Uterus (tissue), 2 donors: ENCODE measurements around the gene NFATC1.

Experiments
- POLR2A ChIP-seq, 2 donors: fragments of 450-650 bp; IDR thresholded peaks; one replicate each; pipeline ENCODE4 v1.6.1; 2016; ENCODE audit warnings: antibody characterized with exemption in 2 of 2, mild to moderate bottlenecking in 1 of 2, moderate library complexity in 1 of 2
- TF ChIP-seq, protein P1 (sequence below), 4 experiments: fragments of 200-600 bp in 2 of 4; fragments of 450-650 bp in 2 of 4; sonication (generic) in 2 of 4; IDR thresholded peaks; one replicate each; pipeline ENCODE4 v1.5.1; 2016 to 2019; ENCODE audit warnings: antibody characterized with exemption in 4 of 4, mild to moderate bottlenecking in 2 of 4, moderate library complexity in 1 of 4

DNA sequence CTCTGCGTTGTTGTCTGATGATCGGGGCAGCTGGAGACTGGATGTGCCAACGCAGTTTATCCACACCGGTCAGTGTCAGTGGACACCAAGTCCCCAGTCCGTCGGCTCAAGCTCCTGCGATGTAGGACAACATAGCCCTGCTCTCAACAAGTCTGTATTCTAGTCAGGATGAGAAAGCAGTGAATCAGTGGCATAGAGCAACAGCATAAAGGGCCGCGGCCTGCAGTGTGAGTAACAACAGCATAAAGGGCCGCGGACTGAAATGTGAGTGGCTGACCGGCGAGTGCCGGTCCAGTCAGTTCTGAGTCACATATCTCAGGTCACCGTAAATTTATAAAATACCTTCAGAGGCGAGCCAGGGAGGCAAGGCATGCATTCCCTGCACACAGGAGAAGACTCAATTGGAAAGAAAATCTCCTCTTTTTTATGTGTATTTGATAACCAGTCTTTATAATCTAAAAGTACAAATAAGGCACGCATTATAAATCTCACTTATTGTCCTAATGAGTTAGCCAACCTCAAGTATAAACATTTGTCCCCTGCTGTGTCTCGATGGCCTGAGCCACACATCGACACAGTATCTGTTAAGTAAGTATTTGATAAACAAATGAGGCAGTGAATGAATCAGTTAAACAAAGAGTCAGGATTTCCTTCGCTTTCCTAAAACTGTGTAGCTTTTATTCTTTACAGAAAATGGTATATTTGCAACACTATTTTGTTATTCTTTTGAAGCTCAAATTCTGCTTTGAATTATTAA, 33.8 kb upstream of the NFATC1 start:
- TF ChIP-seq POLR2A (IDR thresholded peaks at IDR 0.05), result no peak
- TF ChIP-seq, protein P1, sequence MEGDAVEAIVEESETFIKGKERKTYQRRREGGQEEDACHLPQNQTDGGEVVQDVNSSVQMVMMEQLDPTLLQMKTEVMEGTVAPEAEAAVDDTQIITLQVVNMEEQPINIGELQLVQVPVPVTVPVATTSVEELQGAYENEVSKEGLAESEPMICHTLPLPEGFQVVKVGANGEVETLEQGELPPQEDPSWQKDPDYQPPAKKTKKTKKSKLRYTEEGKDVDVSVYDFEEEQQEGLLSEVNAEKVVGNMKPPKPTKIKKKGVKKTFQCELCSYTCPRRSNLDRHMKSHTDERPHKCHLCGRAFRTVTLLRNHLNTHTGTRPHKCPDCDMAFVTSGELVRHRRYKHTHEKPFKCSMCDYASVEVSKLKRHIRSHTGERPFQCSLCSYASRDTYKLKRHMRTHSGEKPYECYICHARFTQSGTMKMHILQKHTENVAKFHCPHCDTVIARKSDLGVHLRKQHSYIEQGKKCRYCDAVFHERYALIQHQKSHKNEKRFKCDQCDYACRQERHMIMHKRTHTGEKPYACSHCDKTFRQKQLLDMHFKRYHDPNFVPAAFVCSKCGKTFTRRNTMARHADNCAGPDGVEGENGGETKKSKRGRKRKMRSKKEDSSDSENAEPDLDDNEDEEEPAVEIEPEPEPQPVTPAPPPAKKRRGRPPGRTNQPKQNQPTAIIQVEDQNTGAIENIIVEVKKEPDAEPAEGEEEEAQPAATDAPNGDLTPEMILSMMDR (IDR thresholded peaks at IDR 0.05), result no peak
